GM21367 (cell line): ENCODE results near the gene RAB6D.
"Not testable (repeated sequence)": the region's sequence is repeated elsewhere in the genome, so short reads cannot be mapped to it uniquely, and the experiment has no call there.

Experiments
- ATAC-seq: cut with Tn5 transposase; IDR thresholded peaks from one replicate; pipeline ENCODE4 v1.9.1; 2021; ENCODE audit not compliant: unreplicated experiment

Gene RAB6D

DNA sequence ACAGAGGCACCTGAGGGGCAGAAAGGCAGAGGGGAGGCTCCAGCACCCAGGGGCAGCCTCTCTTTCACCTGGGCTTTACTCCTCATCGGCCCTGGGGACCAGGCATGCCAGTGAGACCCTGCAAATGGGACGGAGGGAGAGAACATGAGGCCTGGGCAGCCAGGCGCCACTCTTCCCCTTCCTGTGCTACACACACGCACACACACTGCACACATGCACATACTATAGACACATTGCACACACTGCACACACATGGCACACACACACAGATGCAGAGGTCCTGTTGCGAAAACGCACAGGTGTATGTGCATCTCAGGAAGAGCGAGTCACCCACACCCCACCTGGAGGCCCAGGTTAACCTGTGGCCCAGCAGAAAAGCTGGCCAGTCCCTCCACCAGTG is 3.4 kb upstream of the RAB6D start:
- ATAC-seq: no peak

DNA sequence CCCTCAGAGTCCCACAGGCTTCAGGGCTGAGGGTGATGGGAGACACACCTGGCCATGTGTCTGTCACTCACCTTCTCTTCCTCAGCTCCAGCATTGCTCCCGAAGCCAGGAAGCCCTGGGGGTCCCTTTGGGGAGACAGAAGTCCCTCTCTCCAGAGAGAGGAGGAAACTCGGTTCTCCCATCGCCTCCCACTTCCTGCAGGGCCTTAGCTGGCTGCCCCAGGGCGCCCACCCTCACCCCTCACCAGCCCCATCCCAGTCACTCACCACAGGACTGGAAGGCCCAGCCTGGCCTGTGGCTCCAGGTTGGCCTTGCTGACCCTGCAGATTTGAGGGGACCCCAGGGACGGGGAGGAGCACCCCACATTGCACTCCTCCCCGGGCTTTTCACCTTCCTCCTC is 2.7 kb upstream of the RAB6D start:
- no peak for ATAC-seq

DNA sequence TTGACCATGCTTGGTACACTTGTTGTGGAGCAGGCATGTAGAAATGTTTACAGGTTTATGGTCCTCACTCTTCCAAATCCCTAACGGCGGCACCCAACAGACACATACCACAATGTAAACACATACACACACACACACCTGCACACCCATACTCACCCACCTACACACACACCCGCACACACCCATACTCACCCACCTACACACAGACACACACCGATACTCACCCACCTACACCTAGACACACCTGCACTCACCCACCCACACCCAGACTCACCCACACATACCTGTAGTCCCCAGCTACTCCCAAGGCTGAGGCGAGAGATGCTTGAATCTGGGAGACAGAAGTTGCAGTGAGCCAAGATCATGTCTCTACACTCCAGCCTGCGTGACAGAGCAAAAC is 1.5 kb upstream of the RAB6D start:
- ATAC-seq: no peak

DNA sequence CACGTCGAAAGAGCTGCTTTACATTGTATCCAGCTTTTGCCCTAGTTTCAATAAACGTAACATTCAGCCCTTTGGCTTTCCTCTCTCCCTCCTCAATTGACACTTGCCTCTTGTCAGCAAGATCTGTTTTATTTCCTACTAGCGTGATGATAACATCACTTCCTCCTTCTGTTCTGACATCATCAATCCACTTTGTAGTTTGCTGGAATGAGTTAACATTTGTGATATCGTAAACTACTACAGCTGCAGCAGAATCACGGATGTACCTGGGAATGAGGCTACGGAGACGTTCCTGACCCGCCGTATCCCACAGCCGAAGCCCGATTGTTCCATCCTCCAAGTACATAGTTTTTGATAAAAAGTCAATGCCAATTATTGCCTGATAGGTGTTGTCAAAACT is 755 bp downstream of the RAB6D start:
- ATAC-seq: not testable (repeated sequence)

DNA sequence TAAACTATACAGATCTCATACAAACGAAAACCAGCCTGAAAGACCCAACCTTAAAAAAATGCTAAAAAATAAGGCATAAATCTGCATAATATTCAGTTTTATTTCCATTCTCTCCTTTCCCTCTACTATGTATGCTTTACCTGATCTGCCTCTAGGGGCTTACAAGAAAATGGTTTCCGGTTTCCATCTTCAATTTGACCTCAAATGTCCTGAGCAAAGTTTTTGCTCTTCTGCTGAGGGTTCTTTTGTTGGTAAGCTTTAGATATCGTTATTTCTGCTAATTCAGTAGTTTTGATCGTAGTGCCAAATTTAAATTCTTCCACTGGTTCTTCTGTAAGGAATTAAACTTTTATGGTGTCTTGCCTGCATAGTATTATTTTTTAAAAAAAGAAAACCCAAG is 2.2 kb downstream of the RAB6D start:
- not testable (repeated sequence) for ATAC-seq

DNA sequence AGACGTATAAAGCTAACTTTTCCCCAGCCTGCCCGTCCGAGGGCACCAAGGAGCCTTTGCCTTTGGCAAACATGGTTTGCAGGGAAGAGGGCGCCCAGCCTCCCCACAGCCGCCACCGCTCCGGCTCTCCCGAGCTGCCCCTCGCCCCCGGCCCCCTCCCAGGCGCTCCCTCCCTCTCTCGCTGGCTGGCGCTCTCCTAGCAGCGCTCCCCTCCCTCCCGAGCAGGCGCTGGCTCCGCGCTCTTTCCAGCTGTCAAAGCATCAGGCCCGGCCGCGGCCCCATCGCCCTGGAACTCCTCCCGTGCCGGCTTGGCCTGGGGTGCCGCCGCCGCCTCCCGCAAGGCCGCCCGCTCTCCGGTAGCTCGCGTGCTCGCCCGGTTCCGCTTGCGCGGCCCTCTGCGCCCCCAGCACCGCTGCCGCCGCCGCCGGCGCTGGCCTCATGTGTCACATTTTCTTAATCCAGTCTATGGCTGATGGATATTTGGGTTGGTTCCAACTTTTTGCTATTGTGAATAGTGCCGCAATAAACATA is 10.7 kb downstream of the RAB6D start:
- not testable (repeated sequence) for ATAC-seq

DNA sequence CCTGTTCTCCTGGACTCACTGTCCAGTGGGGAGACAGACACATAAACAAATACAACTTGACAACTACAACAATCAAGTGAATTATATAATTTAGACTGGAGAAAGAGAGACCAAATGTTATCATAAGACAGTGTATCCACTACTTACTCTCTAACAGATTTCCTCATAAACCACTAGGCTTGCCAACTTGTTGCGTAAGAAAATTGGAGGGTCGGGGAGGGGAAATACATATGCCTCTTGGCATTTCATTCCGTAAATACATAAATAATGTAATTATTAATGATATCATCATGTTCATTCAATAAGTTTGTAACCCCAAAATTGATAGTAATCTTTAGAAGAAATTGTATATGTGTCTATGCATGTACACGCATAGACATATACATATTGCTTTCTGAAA is 14.9 kb downstream of the RAB6D start:
- no peak for ATAC-seq

DNA sequence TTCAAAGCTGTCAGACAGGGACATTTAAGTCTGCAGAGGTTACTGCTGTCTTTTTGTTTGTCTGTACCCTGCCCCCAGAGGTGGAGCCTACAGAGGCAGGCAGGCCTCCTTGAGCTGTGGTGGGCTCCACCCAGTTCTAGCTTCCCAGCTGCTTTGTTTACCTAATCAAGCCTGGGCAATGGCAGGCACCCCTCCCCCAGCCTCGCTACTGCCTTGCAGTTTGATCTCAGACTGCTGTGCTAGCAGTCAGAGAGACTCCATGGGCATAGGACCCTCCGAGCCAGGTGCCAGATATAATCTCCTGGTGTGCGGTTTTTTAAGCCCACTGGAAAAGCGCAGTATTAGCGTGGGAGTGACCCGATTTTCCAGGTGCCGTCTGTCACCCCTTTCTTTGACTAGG is 16.9 kb downstream of the RAB6D start:
- not testable (repeated sequence) for ATAC-seq

DNA sequence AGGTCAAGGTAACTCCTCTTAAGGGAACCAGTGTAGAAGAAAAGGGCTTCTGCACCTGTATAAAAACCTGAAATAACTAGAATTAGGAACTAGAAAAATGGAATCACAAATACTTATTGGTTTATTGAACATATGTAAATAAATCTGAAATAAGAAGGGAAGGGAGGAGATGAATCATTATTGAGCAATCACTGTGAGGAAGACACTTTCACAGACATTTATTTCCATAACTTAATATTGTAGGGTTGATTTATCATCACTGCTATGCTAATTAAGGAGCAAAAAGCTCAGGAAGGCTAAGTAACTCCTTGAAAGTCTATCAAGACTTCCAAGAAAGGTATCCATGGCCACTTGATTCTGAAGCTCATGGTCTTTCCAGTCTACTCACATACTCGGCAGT is 24.7 kb downstream of the RAB6D start:
- not testable (repeated sequence) for ATAC-seq

DNA sequence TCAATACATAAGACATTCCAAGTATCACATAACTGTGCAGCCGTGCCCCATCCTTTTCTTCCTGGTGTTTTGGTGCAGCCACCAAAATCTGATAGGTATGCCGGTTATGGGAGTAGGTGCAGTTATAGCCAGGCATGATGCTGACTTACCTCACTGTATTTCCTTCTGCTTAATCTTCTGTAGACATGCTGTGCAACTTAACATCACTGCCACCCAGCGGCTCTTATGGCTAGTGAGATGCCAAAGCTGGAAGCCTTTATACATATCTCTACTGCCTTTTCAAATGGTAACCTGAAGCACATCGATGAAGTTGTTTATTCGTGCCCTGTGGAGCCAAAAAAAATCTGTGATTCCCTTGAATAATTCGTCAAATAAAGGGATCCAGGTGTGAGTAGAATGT is 28.6 kb downstream of the RAB6D start:
- not testable (repeated sequence) for ATAC-seq

DNA sequence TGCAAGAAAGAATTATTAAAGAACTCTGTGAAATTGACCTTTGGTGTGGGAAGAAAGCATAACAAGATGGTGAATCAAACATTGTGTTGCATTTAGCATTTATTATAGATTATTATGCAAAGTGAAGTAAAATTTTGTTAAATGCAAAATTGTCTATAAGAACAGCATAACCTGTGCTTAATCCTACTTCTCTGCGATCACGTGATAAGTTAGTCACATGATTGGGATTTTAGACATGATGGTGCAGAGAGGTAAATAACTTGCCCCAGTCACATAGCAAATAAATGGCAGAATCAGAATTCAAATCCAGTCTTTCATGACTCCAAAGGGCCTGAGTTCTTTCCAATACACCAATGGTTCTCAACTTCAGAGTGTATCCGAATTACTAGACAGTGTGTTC is 31.3 kb downstream of the RAB6D start:
- ATAC-seq: not testable (repeated sequence)

DNA sequence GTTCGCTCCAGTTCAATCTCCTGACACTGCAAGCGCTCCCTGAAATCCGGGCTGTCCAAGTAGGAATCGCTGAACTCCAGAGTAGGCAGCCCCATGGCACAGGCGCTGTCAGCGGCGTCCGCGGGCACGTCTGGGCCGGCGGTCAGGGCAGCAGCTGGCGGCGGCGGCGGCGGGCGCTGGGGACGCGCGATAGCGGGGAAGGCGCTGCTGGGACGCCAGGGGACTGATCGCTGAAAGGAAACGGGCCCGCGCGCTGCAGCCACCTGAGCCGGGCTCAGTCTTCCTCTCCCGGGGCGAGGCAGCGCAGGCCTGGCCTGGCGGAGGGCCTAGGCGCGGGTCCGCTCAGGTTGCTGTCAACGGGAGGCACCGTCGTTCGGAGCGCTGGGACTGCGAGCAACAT is 33.0 kb downstream of the RAB6D start:
- ATAC-seq: not testable (repeated sequence)

DNA sequence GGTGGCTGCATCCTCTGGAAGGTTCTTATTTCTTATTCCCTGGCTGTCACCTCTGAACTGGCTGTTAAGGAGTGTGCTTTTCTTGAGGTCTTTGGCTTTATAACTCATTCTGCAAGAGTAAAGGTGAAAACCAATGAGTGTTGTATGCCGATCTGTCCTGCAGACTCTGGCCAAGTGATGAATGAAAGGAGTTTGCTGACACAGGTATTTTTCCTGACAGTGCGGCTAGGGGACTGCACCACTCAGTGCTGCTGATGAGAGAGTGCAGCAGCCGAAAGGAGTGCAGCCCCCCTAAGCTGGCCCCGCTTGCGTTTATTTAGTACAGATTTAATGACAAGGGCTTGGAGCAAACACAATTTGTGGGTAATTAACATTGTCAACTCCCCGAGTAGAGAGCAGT is 41.8 kb downstream of the RAB6D start:
- ATAC-seq: no peak

DNA sequence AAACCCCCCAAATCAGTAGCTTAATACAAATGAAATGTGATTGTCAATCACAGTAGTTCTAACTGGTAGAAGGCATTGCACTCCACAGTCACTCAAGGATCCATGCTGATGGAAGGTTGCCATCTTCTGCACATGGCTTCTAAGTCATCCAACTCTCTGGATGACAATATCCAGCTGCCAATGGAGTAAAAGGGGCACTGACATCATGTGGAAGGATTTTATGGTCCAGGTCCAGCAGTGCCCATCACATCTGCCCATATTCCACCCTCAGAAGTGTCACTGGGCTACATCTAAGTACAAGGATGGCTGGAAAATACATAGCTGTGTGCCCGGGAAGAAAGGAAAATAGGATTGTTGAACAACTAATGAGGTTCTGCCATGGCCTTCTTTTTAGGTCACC is 42.6 kb downstream of the RAB6D start:
- ATAC-seq: not testable (repeated sequence)

DNA sequence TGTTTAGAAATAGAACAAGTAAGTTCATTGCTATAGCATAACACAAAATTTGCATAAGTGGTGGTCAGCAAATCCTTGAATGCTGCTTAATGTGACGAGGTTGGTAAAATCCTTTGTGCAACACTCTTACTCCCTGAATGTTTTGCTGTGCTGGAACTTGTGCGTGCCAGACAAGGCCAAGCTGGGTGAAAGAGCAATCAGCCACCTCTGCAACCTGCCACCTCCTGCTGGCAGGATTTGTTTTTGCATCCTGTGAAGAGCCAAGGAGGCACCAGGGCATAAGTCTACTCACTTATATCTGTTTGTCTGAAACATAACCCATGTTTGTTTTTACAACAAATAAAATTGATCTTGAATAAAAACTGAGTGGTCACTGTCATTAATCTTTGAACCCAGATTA is 53.0 kb downstream of the RAB6D start:
- ATAC-seq: not testable (repeated sequence)
